Body of pancreas (tissue), 4 donors: ENCODE measurements around the gene STIM2. TPM values are rescaled to one million over a fixed set of nuclear protein-coding genes. Genes with fewer than 3 reads are reported as not detected.

Source experiments
- ATAC-seq: fragments of 150-250 bp; one replicate; pipeline ENCODE4 v1.9.1; 2016
- DNase-seq, 4 donors: peaks; one replicate each; pipeline ENCODE4 v3.0.0-alpha.2; 2019
- H3K27ac ChIP-seq, 4 donors: fragments of 200-600 bp; sonication (generic); 1 replicate in 3 of 4; 2 replicates in 1 of 4; pipeline versions ENCODE4 v1.5.1 to v1.6.1; 2016 to 2019; ENCODE audit warnings: mild to moderate bottlenecking in 1 of 4, mixed read lengths in 1 of 4, moderate library complexity in 1 of 4
- H3K27me3 ChIP-seq, 2 donors: fragments of 200-600 bp; sonication (generic); one replicate each; pipeline ENCODE4 v1.6.0; 2016; ENCODE audit warnings: mild to moderate bottlenecking in 1 of 2
- H3K36me3 ChIP-seq, 2 donors: fragments of 200-600 bp; sonication (generic); replicated peaks in 1 of 2; 2 replicates each; pipeline ENCODE4 v1.5.1; 2016; ENCODE audit warnings: low read depth in 2 of 2; ENCODE audit not compliant: insufficient read depth in 1 of 2
- H3K4me1 ChIP-seq: fragments of 200-600 bp; sonication (generic); one replicate; pipeline ENCODE4 v1.6.0; 2016
- H3K4me3 ChIP-seq, 2 donors: fragments of 200-600 bp; sonication (generic); 1 replicate in 1 of 2; 2 replicates in 1 of 2; pipeline ENCODE4 v1.5.1; 2016 to 2019
- H3K9me3 ChIP-seq, 3 donors: fragments of 200-600 bp; sonication (generic); 1 replicate in 2 of 3; 2 replicates in 1 of 3; pipeline ENCODE4 v1.5.1; 2016
- CTCF ChIP-seq, 7 experiments: fragments of 450-650 bp in 4 of 7; fragments of 200-600 bp in 3 of 7; sonication (generic) in 3 of 7; IDR thresholded peaks; one replicate each; pipeline ENCODE4 v1.5.1; 2016 to 2019; ENCODE audit warnings: antibody characterized with exemption in 7 of 7
- POLR2A ChIP-seq, 3 donors: fragments of 450-650 bp; IDR thresholded peaks; one replicate each; pipeline ENCODE4 v1.6.1; 2016; ENCODE audit warnings: antibody characterized with exemption in 3 of 3, mild to moderate bottlenecking in 2 of 3
- WGBS, 2 donors: methylation state at CpG; one replicate each; pipeline ENCODE4 v1.1.5; 2017; 5-methylcytosine and 5-hydroxymethylcytosine counted together
- intact Hi-C: fragments of 100-400 bp; cut with DNase I; formaldehyde crosslinking; loops from one replicate; pipeline ENCODE4 v1.15.1; 2023
- total RNA-seq, 2 donors: library from RNA; depleted of rRNA; stranded (reverse); fragments of >200 nt; gene quantifications; one replicate each; pipeline ENCODE4 v1.1.0, GENCODE V29; 2016

The STIM2 gene
- total RNA-seq, 2 donors from 2014 or later, result 10.9 to 53.4 TPM

GRCh38 chr4:27005905-27006590, 145.4 kb downstream of the STIM2 start:
- no peak overlapping the region for H3K4me3 ChIP-seq
- no peaks in the 10 kb centered on the region for H3K27me3 ChIP-seq
- WGBS, 2 donors, result 31 to 39% methylated on average over 10 of the region's 10 CpGs
- H3K4me1 ChIP-seq, result peaks cover 13% of the 10 kb centered on the region
- no peak for TF ChIP-seq POLR2A (IDR thresholded peaks at IDR 0.05)
- TF ChIP-seq CTCF (IDR thresholded peaks at IDR 0.05), result no peak
- DNase-seq (no peak), ATAC-seq (peak; percentile 49)
- H3K27ac ChIP-seq, result peak overlapping the region in 1 of 4 donors; percentile 63
- H3K36me3 ChIP-seq, result no peaks in the 10 kb centered on the region
- intact Hi-C loops, result no loop called here
- no peaks in the 10 kb centered on the region for H3K9me3 ChIP-seq

GRCh38 chr4:27006646-27007045, 146.0 kb downstream of the STIM2 start:
- no peaks in the 10 kb centered on the region for H3K27me3 ChIP-seq
- no peak overlapping the region for H3K27ac ChIP-seq
- H3K36me3 ChIP-seq, result no peaks in the 10 kb centered on the region
- WGBS, 2 donors, result 25 to 29% methylated on average over 2 of the region's 2 CpGs
- no peak for ATAC-seq
- H3K4me3 ChIP-seq, result no peak overlapping the region
- no peaks in the 10 kb centered on the region for H3K9me3 ChIP-seq
- no peak for DNase-seq
- intact Hi-C loops, result no loop called here
- H3K4me1 ChIP-seq, result peaks cover 13% of the 10 kb centered on the region
- no peak for TF ChIP-seq POLR2A (IDR thresholded peaks at IDR 0.05)
- no peak for TF ChIP-seq CTCF (IDR thresholded peaks at IDR 0.05)

GRCh38 chr4:27007507-27007906, 146.9 kb downstream of the STIM2 start:
- no peak overlapping the region for H3K27ac ChIP-seq
- ATAC-seq (no peak), DNase-seq (no peak)
- H3K36me3 ChIP-seq, result no peaks in the 10 kb centered on the region
- peaks cover 13% of the 10 kb centered on the region for H3K4me1 ChIP-seq
- no peak overlapping the region for H3K4me3 ChIP-seq
- TF ChIP-seq POLR2A (IDR thresholded peaks at IDR 0.05) (no peak), CTCF (IDR thresholded peaks at IDR 0.05) (no peak)
- intact Hi-C loops, result no loop called here
- H3K27me3 ChIP-seq, result no peaks in the 10 kb centered on the region
- H3K9me3 ChIP-seq, result no peaks in the 10 kb centered on the region
- WGBS, 2 donors, result 96% methylated on average over 3 of the region's 3 CpGs

- 88 to 89% methylated on average over 4 of the region's 4 CpGs for WGBS, 2 donors
- intact Hi-C loops, result no loop called here
- no peak overlapping the region for H3K27ac ChIP-seq
- TF ChIP-seq POLR2A (IDR thresholded peaks at IDR 0.05) (no peak), CTCF (IDR thresholded peaks at IDR 0.05) (no peak)
- DNase-seq (no peak), ATAC-seq (no peak)
- no peak overlapping the region for H3K4me3 ChIP-seq
- H3K36me3 ChIP-seq, result no peaks in the 10 kb centered on the region
- peaks cover 13% of the 10 kb centered on the region for H3K4me1 ChIP-seq
- H3K27me3 ChIP-seq, result no peaks in the 10 kb centered on the region
- no peaks in the 10 kb centered on the region for H3K9me3 ChIP-seq
Measured at GRCh38 chr4:27008679-27009078, 148.0 kb downstream of the STIM2 start.

GRCh38 chr4:27009539-27009938, 148.9 kb downstream of the STIM2 start:
- H3K36me3 ChIP-seq, result no peaks in the 10 kb centered on the region
- H3K27me3 ChIP-seq, result no peaks in the 10 kb centered on the region
- WGBS, 2 donors, result 41 to 56% methylated on average over 4 of the region's 4 CpGs
- DNase-seq (no peak), ATAC-seq (no peak)
- no peak overlapping the region for H3K4me3 ChIP-seq
- H3K27ac ChIP-seq, result no peak overlapping the region
- TF ChIP-seq CTCF (IDR thresholded peaks at IDR 0.05) (no peak), POLR2A (IDR thresholded peaks at IDR 0.05) (no peak)
- no peaks in the 10 kb centered on the region for H3K9me3 ChIP-seq
- peaks cover 13% of the 10 kb centered on the region for H3K4me1 ChIP-seq
- intact Hi-C loops, result no loop called here
